Measurements from ENCODE around the gene CETP. TPM values are rescaled to one million over a fixed set of nuclear protein-coding genes. Genes with fewer than 3 reads are reported as not detected.

CETP gene
- total and polyA plus RNA-seq, 2 of the 8 experiments (the other 6 are each of a cell fraction or from before 2014, with no cell fraction given) = not detected

GRCh38 chr16:56943761-56944375, 17.9 kb upstream of the CETP start:
- no peak overlapping the region for H2BK20ac ChIP-seq (ENCODE audit: low read length)
- POLR2A ChIA-PET (ENCODE audit: partially characterized antibody) = interaction anchor here (1.1 to 8.0 kb wide), 5 partner anchors 9 to 52 kb away, joined by 3 to 125 read pairs (median 4); partner anchors contain the start of gene HERPUD1
- H4K8ac ChIP-seq (ENCODE audit: extremely low read depth, insufficient read depth, low read length) = no peak overlapping the region
- no peak overlapping the region for H3K27ac ChIP-seq (ENCODE audit: low read depth, low read length)
- no peak overlapping the region for H3K23ac ChIP-seq (ENCODE audit: insufficient read length)
- no peaks in the 10 kb centered on the region for H3K79me1 ChIP-seq (ENCODE audit: low read depth, low read length)
- H3K4me3 ChIP-seq (ENCODE audit: extremely low read depth in 1 of 4, insufficient read depth in 2 of 4, low read depth in 3 of 4, low read length in 4 of 4) = no peak overlapping the region
- peaks cover 2 to 3% of the 10 kb centered on the region in 2 experiments for H4K20me1 ChIP-seq (replicated peaks in 1 of 2; ENCODE audit: control insufficient read depth in 1 of 2, insufficient read depth in 2 of 2, low read length in 2 of 2)
- H3K9me3 ChIP-seq (ENCODE audit: insufficient read depth in 2 of 2, low read depth in 1 of 2, low read length in 1 of 2) = no peaks in the 10 kb centered on the region
- no peaks in the 10 kb centered on the region for H3K27me3 ChIP-seq (replicated peaks in 1 of 4; ENCODE audit: control insufficient read depth in 3 of 4, extremely low read depth in 1 of 4, insufficient read depth in 3 of 4, low read length in 3 of 4)
- H2BK12ac ChIP-seq (ENCODE audit: low read depth, low read length) = no peak overlapping the region
- no peak overlapping the region for H3K18ac ChIP-seq (ENCODE audit: extremely low read depth, low read length)
- no peak overlapping the region for H2AFZ ChIP-seq (ENCODE audit: low read length)
- H4K5ac ChIP-seq (ENCODE audit: insufficient read length, low read depth, low read length) = no peak overlapping the region
- no peak overlapping the region for H3K4ac ChIP-seq (replicated peaks; ENCODE audit: insufficient read length, low read depth, low read length)
- H2BK120ac ChIP-seq (replicated peaks; ENCODE audit: low read depth, low read length) = no peak overlapping the region
- H3K4me1 ChIP-seq (replicated peaks in 1 of 4; ENCODE audit: control insufficient read depth in 3 of 4, insufficient read depth in 4 of 4, low read length in 3 of 4) = no peaks in the 10 kb centered on the region
- no peaks in the 10 kb centered on the region for H3K23me2 ChIP-seq (ENCODE audit: low read depth, low read length)
- H2BK5ac ChIP-seq (ENCODE audit: low read depth, low read length) = no peak overlapping the region
- H3K4me2 ChIP-seq (ENCODE audit: insufficient read depth in 1 of 2, low read depth in 2 of 2, low read length in 2 of 2) = no peak overlapping the region
- TF ChIP-seq NRF1 (IDR thresholded peaks at IDR 0.05; ENCODE audit: low read depth, low read length) (no peak), BRCA1 (IDR thresholded peaks at IDR 0.05; ENCODE audit: low read depth, low read length) (no peak), SRF (IDR thresholded peaks at IDR 0.05; ENCODE audit: low read depth, low read length) (no peak), ASH2L (IDR thresholded peaks at IDR 0.05; ENCODE audit: low read length) (no peak), TBP (IDR thresholded peaks at IDR 0.05; ENCODE audit: low read depth, low read length) (no peak), SP1 (IDR thresholded peaks at IDR 0.05; ENCODE audit: low read depth, low read length) (no peak), KDM5A (IDR thresholded peaks at IDR 0.05; ENCODE audit: low read length) (no peak), RXRA (IDR thresholded peaks at IDR 0.05; ENCODE audit: insufficient read depth, low read depth, low read length) (no peak), SIX5 (IDR thresholded peaks at IDR 0.05; ENCODE audit: low read depth, low read length) (no peak)
- no peak overlapping the region for H3K9ac ChIP-seq (replicated peaks in 1 of 4; ENCODE audit: extremely low read depth in 1 of 4, low read depth in 3 of 4, low read length in 3 of 4)
- no peak overlapping the region for H3K56ac ChIP-seq (replicated peaks; ENCODE audit: insufficient read length, low read depth, low read length)
- H3K14ac ChIP-seq (ENCODE audit: insufficient read length) = no peak overlapping the region
- no peak overlapping the region for H2BK15ac ChIP-seq (ENCODE audit: low read length)
- DNase-seq (ENCODE audit: low read depth in 1 of 2, low spot score in 2 of 2) (no peak), FAIRE-seq (no peak)
- no peaks in the 10 kb centered on the region for H3K79me2 ChIP-seq (ENCODE audit: control insufficient read depth in 1 of 2, insufficient read depth in 2 of 2, low read length in 2 of 2)
- H3K36me3 ChIP-seq (ENCODE audit: control insufficient read depth in 2 of 4, insufficient read depth in 4 of 4, low read length in 3 of 4) = peaks cover 13 to 56% (median 44%) of the 10 kb centered on the region in 4 experiments
- no peak overlapping the region for H4K91ac ChIP-seq (replicated peaks; ENCODE audit: insufficient read length, low read length)
- 83% methylated on average over 6 of the region's 6 CpGs; no CpG with 5 or more reads in 1 of the 2 experiments for WGBS, 2 experiments (ENCODE audit: extremely low coverage in 1 of 2, insufficient coverage in 1 of 2, insufficient read length in 1 of 2, insufficient replicate concordance in 2 of 2, low coverage in 1 of 2, low lambda C conversion rate in 2 of 2, missing lambda C conversion rate in 1 of 2)
- CTCF ChIA-PET (ENCODE audit: partially characterized antibody) = interaction anchor here (0.6 to 1.2 kb wide), 4 partner anchors 9 to 97 kb away, joined by 3 to 5 read pairs (median 3); no protein-coding TSS in a partner anchor
- no peak overlapping the region for H2AK5ac ChIP-seq (ENCODE audit: low read depth, low read length)
